Fibroblast of lung (primary cell): ENCODE results near the gene DNAJC8. TPM values are rescaled to one million over a fixed set of nuclear protein-coding genes. Genes with fewer than 3 reads are reported as not detected.

Source experiments
- DNase-seq, 2 donors: peaks; one replicate each; pipeline versions ENCODE4 v3.0.0 to v3.0.0-alpha.2; 2010; ENCODE audit warnings: low read depth in 2 of 2
- H2AFZ ChIP-seq: 2 replicates; pipeline ENCODE4 v1.5.1; 2012; ENCODE audit warnings: low read length, control low read depth, inconsistent platforms
- H3K27ac ChIP-seq: 2 replicates; pipeline ENCODE4 v1.5.1; 2011; ENCODE audit warnings: low read length, control low read depth; ENCODE audit not compliant: insufficient read depth
- H3K27me3 ChIP-seq: 2 replicates; pipeline ENCODE4 v1.5.1; 2011; ENCODE audit warnings: mild to moderate bottlenecking, low read length; ENCODE audit not compliant: control insufficient read depth, insufficient read depth
- H3K36me3 ChIP-seq: 2 replicates; pipeline ENCODE4 v1.5.1; 2011; ENCODE audit warnings: low read length; ENCODE audit not compliant: control insufficient read depth, insufficient read depth
- H3K4me1 ChIP-seq: 2 replicates; pipeline ENCODE4 v1.5.1; 2011; ENCODE audit warnings: low read length; ENCODE audit not compliant: control insufficient read depth, insufficient read depth; ENCODE audit errors: extremely low read depth
- H3K4me2 ChIP-seq: 2 replicates; pipeline ENCODE4 v1.5.1; 2011; ENCODE audit warnings: low read length, control low read depth; ENCODE audit not compliant: insufficient read depth; ENCODE audit errors: extremely low read depth
- H3K4me3 ChIP-seq, 4 experiments: fragments of 200-600 bp in 1 of 4; sonication (generic) in 1 of 4; replicated peaks in 1 of 4; 2 replicates each; pipeline ENCODE4 v1.5.1; 2011 to 2016; ENCODE audit warnings: low read length in 4 of 4, low read depth in 3 of 4, mild to moderate bottlenecking in 3 of 4, control low read depth in 2 of 4, inconsistent platforms in 1 of 4, mixed read lengths in 1 of 4; ENCODE audit not compliant: insufficient read depth in 1 of 4; ENCODE audit errors: control extremely low read depth in 1 of 4
- H3K79me2 ChIP-seq: 2 replicates; pipeline ENCODE4 v1.5.1; 2012; ENCODE audit warnings: mild to moderate bottlenecking, low read length, inconsistent platforms; ENCODE audit not compliant: control insufficient read depth, insufficient read depth
- H3K9ac ChIP-seq: 2 replicates; pipeline ENCODE4 v1.5.1; 2011; ENCODE audit warnings: mild to moderate bottlenecking, low read length, control low read depth; ENCODE audit not compliant: insufficient read depth
- H3K9me3 ChIP-seq: 2 replicates; pipeline ENCODE4 v1.5.1; 2012; ENCODE audit warnings: low read depth, low read length; ENCODE audit not compliant: control insufficient read depth, insufficient read depth
- H4K20me1 ChIP-seq: 2 replicates; pipeline ENCODE4 v1.5.1; 2011; ENCODE audit warnings: low read length; ENCODE audit not compliant: control insufficient read depth, insufficient read depth; ENCODE audit errors: extremely low read depth
- EZH2 ChIP-seq: IDR thresholded peaks from 2 replicates; pipeline ENCODE4 v1.5.1; 2012; ENCODE audit warnings: low read length, control low read depth, mild to moderate bottlenecking; ENCODE audit errors: missing control alignments
- polyA plus RNA-seq, 2 donors: library from polyadenylated mRNA; depleted of rRNA in 1 of 2; stranded (reverse) in 1 of 2; unstranded in 1 of 2; fragments of >200 nt; gene quantifications; 2 replicates each; pipeline ENCODE4 v1.2.1, GENCODE V29; 2011 to 2012; ENCODE audit warnings: missing spikeins in 1 of 2
- total RNA-seq: library from RNA; depleted of rRNA; stranded (reverse); fragments of >200 nt; gene quantifications from 2 replicates; pipeline ENCODE4 v1.2.1, GENCODE V29; 2014
- TF ChIP-seq, protein P1 (sequence below), 2 donors: IDR thresholded peaks in 1 of 2; conservative IDR thresholded peaks in 1 of 2; 1 replicate in 1 of 2; 2 replicates in 1 of 2; pipeline ENCODE4 v1.5.1; 2011 to 2012; ENCODE audit warnings: low read length in 2 of 2, control low read depth in 1 of 2, inconsistent platforms in 1 of 2, low read depth in 1 of 2, mild to moderate bottlenecking in 1 of 2

The DNAJC8 gene
- total and polyA plus RNA-seq, 2 donors (not counting 1 experiment from before 2014, with no cell fraction given): 56.1 to 120 TPM

DNA sequence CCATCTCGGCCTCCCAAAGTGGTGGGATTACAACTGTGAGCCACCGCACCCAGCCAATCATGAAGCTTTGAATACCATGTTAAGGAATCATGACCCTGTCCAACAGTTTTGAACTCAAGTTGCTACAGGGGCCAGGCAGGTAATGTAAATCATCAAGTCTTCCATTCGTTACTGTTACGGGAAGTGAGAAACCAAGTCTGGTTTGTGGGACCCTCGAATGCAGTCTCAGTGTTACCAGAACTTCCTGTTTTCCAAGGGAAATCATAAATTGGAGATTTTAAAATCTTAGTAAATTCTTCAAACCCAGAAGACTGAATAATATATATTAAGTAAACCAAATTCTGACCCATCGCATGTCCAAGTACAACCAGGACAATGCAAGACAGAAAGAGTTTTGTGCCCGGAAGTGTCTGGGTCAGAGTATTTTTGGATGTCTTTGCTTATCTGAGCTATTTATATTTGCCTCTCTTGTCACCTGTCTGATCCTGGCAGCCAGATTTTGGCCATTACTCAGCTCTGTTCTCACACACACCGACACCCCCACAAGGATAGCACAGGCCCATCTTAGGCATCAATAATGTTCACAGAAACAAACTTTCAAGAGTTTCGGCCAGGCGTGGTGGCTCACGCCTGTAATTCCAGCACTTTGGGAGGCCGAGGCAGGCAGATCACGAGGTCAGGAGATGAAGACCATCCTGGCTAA is 11.9 kb upstream of the DNAJC8 start:
- no peaks in the 10 kb centered on the region for H3K36me3 ChIP-seq
- DNase-seq: no peak
- no peak overlapping the region for H3K4me2 ChIP-seq

DNA sequence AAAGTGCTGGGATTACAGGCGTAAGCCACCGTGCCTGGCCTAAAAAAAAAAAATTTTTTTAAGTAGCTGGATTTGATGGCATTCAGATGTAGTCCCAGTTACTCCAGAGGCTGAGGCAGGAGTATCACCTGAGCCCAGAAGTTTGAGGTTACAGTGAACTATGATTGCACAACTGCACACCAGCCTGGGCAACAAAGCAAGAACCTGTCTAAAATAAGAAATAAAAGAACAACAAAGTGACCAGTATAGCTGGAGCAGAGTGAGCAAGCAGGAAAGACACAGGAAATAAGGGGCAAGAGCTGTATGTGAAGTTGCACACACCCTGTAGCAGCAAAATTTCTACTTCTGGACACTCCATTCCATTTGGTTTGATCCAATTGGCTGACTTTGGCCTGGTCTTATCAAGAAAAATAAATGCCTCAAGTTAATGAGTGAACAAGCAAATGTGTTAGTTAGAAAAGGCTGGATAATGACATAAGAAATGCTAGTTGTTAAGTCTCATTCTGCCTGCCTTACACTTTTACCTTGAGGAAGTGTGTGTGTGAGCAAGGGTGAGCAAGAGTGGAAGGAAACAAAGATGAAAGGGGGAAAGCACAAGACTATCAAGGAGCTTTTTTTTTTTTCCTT is 11.0 kb upstream of the DNAJC8 start:
- no peak overlapping the region for H3K4me2 ChIP-seq
- peaks cover 5% of the 10 kb centered on the region for H3K4me1 ChIP-seq
- no peak overlapping the region for H2AFZ ChIP-seq
- H3K36me3 ChIP-seq: no peaks in the 10 kb centered on the region
- H3K79me2 ChIP-seq: no peaks in the 10 kb centered on the region
- H3K9ac ChIP-seq: no peak overlapping the region
- H4K20me1 ChIP-seq: no peaks in the 10 kb centered on the region
- no peak overlapping the region for H3K27ac ChIP-seq
- no peak overlapping the region for H3K4me3 ChIP-seq
- no peak for TF ChIP-seq EZH2
- no peak for DNase-seq
- no peaks in the 10 kb centered on the region for H3K27me3 ChIP-seq
- no peaks in the 10 kb centered on the region for H3K9me3 ChIP-seq

More for the DNA sequence above, 11.9 kb upstream of the DNAJC8 start:
- no peak for TF ChIP-seq EZH2
- TF ChIP-seq, protein P1, sequence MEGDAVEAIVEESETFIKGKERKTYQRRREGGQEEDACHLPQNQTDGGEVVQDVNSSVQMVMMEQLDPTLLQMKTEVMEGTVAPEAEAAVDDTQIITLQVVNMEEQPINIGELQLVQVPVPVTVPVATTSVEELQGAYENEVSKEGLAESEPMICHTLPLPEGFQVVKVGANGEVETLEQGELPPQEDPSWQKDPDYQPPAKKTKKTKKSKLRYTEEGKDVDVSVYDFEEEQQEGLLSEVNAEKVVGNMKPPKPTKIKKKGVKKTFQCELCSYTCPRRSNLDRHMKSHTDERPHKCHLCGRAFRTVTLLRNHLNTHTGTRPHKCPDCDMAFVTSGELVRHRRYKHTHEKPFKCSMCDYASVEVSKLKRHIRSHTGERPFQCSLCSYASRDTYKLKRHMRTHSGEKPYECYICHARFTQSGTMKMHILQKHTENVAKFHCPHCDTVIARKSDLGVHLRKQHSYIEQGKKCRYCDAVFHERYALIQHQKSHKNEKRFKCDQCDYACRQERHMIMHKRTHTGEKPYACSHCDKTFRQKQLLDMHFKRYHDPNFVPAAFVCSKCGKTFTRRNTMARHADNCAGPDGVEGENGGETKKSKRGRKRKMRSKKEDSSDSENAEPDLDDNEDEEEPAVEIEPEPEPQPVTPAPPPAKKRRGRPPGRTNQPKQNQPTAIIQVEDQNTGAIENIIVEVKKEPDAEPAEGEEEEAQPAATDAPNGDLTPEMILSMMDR (conservative IDR thresholded peaks at IDR 0.05 in 1 of 2, IDR thresholded peaks at IDR 0.05 in 1 of 2; ENCODE audit: low read depth in 1 of 2, low read length in 2 of 2): no peak
- H3K27me3 ChIP-seq: no peaks in the 10 kb centered on the region
- H2AFZ ChIP-seq: no peak overlapping the region
- no peaks in the 10 kb centered on the region for H3K9me3 ChIP-seq
- no peak overlapping the region for H3K4me3 ChIP-seq
- H3K9ac ChIP-seq: no peak overlapping the region
- H3K79me2 ChIP-seq: no peaks in the 10 kb centered on the region
- H4K20me1 ChIP-seq: no peaks in the 10 kb centered on the region
- H3K4me1 ChIP-seq: peaks cover 9% of the 10 kb centered on the region
- no peak overlapping the region for H3K27ac ChIP-seq

DNA sequence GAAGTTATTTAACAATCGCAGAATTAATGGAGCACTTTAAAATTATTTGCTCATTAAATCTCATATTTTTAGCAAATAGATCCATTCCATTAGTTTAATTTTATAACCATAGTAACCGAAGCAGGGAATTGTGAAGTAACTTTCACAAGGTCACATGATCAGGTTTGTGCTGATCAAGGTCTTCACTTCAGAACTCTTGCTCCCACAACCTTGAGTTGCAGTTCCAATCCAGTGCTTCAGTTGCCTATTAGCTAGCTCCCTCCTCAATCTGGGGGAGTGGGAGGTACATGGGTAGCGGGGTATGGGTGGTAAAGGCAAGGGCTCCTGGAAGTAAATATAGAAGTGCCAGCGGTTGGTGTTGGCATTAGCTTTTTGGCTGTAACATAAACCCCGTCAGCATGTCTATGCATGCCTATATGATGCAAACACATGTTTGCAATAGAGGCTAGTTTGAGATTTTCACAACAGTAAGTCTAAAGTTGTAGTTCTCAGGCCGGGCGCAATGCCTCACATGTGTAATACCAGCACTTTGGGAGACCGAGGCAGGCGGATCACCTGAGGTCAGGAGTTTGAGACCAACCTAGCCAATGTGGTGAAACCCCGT is 8.9 kb upstream of the DNAJC8 start:
- no peaks in the 10 kb centered on the region for H3K9me3 ChIP-seq
- H3K4me3 ChIP-seq: no peak overlapping the region
- H3K4me1 ChIP-seq: no peaks in the 10 kb centered on the region
- no peak overlapping the region for H3K27ac ChIP-seq
- no peaks in the 10 kb centered on the region for H4K20me1 ChIP-seq
- no peak overlapping the region for H3K9ac ChIP-seq
- no peak overlapping the region for H3K4me2 ChIP-seq
- DNase-seq: no peak
- peaks cover 11% of the 10 kb centered on the region for H3K79me2 ChIP-seq
- TF ChIP-seq EZH2: no peak
- TF ChIP-seq, protein P1 (conservative IDR thresholded peaks at IDR 0.05 in 1 of 2, IDR thresholded peaks at IDR 0.05 in 1 of 2; ENCODE audit: low read depth in 1 of 2, low read length in 2 of 2): no peak
- H2AFZ ChIP-seq: no peak overlapping the region
- H3K36me3 ChIP-seq: peaks cover 5% of the 10 kb centered on the region
- H3K27me3 ChIP-seq: no peaks in the 10 kb centered on the region
